OCI-M1 (cell line): ENCODE results near the gene CCHCR1.
"Not testable (repeated sequence)": the region's sequence is repeated elsewhere in the genome, so short reads cannot be mapped to it uniquely, and the experiment has no call there.

Experiments
- DNase-seq: peaks from one replicate; lab custom pipeline; 2025; lab: John Stamatoyannopoulos, UW

CCHCR1 gene

GRCh38 chr6:31180500-31180899, 22.9 kb upstream of the CCHCR1 start:
- DNase-seq: no peak

GRCh38 chr6:31179896-31180295, 22.3 kb upstream of the CCHCR1 start:
- DNase-seq: no peak

GRCh38 chr6:31179042-31179386, 21.4 kb upstream of the CCHCR1 start:
- DNase-seq: no peak

GRCh38 chr6:31178143-31179041, 20.8 kb upstream of the CCHCR1 start:
- peak; percentile 38 for DNase-seq

GRCh38 chr6:31175971-31176370, 18.4 kb upstream of the CCHCR1 start:
- DNase-seq: peak; percentile 45

GRCh38 chr6:31174378-31174777, 16.8 kb upstream of the CCHCR1 start:
- DNase-seq: no peak

- DNase-seq: no peak
These were observed 15.8 kb upstream of the CCHCR1 start for GRCh38 chr6:31173406-31173805.

- no peak for DNase-seq
These were observed 15.4 kb upstream of the CCHCR1 start for GRCh38 chr6:31172973-31173384.

- DNase-seq: no peak
These were observed 14.6 kb upstream of the CCHCR1 start for GRCh38 chr6:31171931-31172905.

- DNase-seq: no peak
These were observed 13.5 kb upstream of the CCHCR1 start for GRCh38 chr6:31170987-31171671.

- DNase-seq: no peak
These were observed 12.9 kb upstream of the CCHCR1 start, which contains the start of gene POU5F1 for GRCh38 chr6:31170600-31170881. TSS of gene POU5F1 (minus strand) at chr6:31170682. CDS start at chr6:31170620, 62 bp downstream.

- DNase-seq: not testable (repeated sequence)
These were observed 12.4 kb upstream of the CCHCR1 start for GRCh38 chr6:31169858-31170599.

- no peak for DNase-seq
These were observed 11.7 kb upstream of the CCHCR1 start for GRCh38 chr6:31169123-31169857.

- DNase-seq: no peak
These were observed 11.0 kb upstream of the CCHCR1 start for GRCh38 chr6:31168606-31169005.

GRCh38 chr6:31165986-31166385, 8.4 kb upstream of the CCHCR1 start:
- no peak for DNase-seq

GRCh38 chr6:31165064-31165832, 7.6 kb upstream of the CCHCR1 start:
- DNase-seq: not testable (repeated sequence)

- not testable (repeated sequence) for DNase-seq
These were observed 7.0 kb upstream of the CCHCR1 start for GRCh38 chr6:31164475-31165063.

GRCh38 chr6:31163922-31164321, 6.3 kb upstream of the CCHCR1 start:
- DNase-seq: peak; percentile 15

- no peak for DNase-seq
These were observed 5.0 kb upstream of the CCHCR1 start for GRCh38 chr6:31162463-31163165.
